KOPT-K1 (cell line): Measurements from ENCODE around the gene LSM14A.
"Not testable (repeated sequence)": the region's sequence is repeated elsewhere in the genome, so short reads cannot be mapped to it uniquely, and the experiment has no call there.

Source experiments
- H3K27ac ChIP-seq: fragments of 200-600 bp; sonication (generic); 2 replicates; pipeline ENCODE4 v1.5.1; 2016; ENCODE audit warnings: antibody characterized with exemption, mild to moderate bottlenecking, low read depth, low read length; ENCODE audit not compliant: poor library complexity, severe bottlenecking
- H3K36me3 ChIP-seq: fragments of 200-600 bp; sonication (generic); 2 replicates; pipeline ENCODE4 v1.5.1; 2017; ENCODE audit warnings: antibody characterized with exemption, mild to moderate bottlenecking, low read length, moderate library complexity; ENCODE audit not compliant: insufficient read depth
- H3K9me3 ChIP-seq: fragments of 200-600 bp; sonication (generic); 2 replicates; pipeline ENCODE4 v1.5.1; 2017; ENCODE audit warnings: antibody characterized with exemption, low read length, mild to moderate bottlenecking; ENCODE audit not compliant: insufficient read depth, poor library complexity, severe bottlenecking

The LSM14A gene

DNA sequence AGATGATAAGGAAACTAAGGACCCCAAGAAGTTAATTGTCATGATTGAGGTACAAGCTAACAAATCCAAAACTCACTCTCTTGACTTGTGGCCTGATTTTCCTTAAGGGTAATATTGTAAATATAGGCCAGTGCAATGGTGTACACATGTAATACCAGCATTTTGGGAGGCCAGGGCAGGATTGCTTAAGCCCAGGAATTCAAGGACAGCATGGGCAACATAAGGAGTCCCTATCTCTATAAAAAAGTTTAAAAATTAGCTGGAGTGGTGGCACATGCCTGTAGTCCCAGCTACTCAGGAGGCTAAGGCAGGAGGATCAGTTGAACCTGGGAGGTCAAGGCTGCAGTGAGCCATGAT is 53.3 kb downstream of the LSM14A start:
- no peak overlapping the region for H3K27ac ChIP-seq
- H3K9me3 ChIP-seq = no peaks in the 10 kb centered on the region
- H3K36me3 ChIP-seq = peaks cover 99% of the 10 kb centered on the region

DNA sequence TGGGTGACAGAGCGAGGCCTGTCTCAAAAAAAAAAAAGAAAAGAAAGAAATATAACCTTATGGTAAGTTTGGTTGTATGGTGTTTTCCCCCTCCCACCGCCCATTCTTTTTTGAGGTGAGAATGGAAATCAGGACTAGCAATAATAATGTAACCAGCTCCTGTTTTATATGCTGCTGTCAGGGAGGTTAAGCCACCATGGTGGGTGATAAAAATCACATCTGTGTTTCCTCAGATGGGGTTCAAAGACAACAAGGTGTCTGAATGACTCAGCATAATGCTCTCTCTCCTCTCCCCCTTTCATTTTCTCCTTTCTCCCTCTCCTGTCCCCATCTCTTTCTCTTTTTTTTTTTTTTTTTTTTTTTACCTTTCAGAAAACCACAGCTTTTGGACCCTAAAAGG is 53.7 kb downstream of the LSM14A start:
- H3K36me3 ChIP-seq = peaks cover 98% of the 10 kb centered on the region
- H3K27ac ChIP-seq = no peak overlapping the region

DNA sequence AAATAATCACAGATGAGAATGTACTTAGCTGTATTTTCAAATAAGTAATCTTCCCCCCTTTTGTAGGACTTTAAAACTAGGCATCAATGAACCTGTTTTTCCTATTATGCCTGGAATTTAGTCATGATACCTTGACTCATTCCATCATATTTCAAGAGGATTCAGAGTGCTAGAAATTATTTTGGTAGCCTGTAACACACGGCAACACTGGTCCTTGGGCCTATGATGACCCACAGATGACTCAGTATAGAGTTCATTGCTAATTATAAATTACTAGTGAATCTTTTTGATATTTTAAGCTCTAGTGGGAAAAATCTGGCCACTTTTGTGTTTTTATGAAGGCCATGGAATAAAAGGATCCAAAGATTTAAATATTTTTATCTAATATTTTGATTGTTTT is 56.0 kb downstream of the LSM14A start:
- Histone ChIP-seq H3K36me3 (peaks cover 82% of the 10 kb centered on the region), H3K9me3 (no peaks in the 10 kb centered on the region), H3K27ac (no peak overlapping the region)

More for the DNA sequence above, 53.7 kb downstream of the LSM14A start:
- no peaks in the 10 kb centered on the region for H3K9me3 ChIP-seq

DNA sequence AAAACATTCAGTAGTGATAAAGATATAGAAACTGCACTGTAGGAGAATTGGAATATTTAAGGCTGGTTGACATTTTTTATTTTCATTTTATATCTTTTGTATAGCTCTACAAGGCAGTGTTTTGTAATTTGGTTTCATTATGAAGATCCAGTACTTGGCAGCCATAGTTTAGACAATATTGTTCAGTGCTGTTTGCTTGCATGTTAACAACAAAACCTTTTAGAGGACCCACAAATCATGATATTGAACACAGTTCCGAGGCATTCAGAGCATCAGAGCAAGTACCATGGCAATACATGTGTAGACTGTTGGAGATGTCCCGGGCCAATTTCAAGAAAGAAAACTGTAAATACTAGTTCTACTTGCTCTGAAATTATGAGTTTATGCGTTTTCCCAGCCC is 56.5 kb downstream of the LSM14A start:
- H3K27ac ChIP-seq = no peak overlapping the region
- peaks cover 77% of the 10 kb centered on the region for H3K36me3 ChIP-seq
- no peaks in the 10 kb centered on the region for H3K9me3 ChIP-seq

DNA sequence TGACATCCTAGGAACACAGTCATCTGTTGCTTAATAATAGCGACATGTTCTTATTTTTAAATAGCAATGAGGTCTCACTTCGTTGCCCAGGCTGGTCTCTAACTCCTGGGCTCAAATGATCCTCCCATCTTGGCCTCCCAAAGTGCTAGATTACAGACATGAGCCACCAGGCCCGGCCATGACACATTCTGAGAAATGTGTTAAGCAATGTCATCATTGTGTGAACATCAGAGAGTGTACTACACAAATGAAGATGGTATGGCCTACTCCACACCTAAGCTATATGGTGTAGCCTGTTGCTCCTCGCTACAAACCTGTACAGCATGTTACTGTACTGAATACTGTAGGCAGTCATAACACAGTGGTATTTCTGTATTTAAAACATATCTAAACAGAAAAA is 57.4 kb downstream of the LSM14A start:
- no peaks in the 10 kb centered on the region for H3K9me3 ChIP-seq
- peaks cover 68% of the 10 kb centered on the region for H3K36me3 ChIP-seq
- no peak overlapping the region for H3K27ac ChIP-seq

DNA sequence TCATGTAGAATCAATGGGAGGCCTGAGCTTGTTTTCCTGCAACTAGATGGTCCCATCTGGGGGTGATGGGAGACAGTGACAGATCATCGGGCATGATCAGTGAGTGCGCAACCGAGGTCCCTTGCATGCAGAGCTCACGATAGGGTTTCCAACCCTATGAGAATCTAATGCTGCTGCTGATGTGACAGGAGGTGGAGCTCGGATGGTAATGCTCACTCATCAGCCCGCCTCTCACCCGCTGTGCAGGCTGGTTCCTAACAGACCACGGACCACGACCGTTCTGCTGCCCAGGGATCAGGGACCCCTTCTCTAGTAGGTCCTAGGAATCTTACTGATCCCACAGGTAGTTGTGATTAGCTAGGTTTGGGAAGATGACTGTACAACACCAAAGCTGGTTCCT is 58.5 kb downstream of the LSM14A start:
- H3K27ac ChIP-seq = no peak overlapping the region
- H3K36me3 ChIP-seq = peaks cover 57% of the 10 kb centered on the region
- H3K9me3 ChIP-seq = no peaks in the 10 kb centered on the region

DNA sequence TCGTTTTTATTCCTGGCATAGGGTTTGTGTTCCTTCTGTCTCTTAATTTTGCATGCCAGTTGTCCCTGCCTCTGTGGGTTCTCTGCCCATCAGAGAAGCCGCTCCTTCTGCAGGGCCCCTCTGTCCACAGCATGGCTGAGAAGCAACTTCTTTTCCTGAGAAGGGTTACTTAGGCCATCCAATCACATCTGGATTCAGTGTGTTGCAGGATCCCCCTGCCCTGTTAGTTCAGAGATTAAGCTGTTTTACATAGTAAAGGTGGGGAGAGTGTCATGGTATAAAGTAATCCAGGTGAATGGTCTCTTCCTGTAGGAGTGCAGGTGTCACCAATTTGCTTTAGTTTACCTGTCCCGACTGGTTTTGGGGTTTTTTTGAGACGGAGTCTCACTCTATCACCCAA is 59.1 kb downstream of the LSM14A start:
- H3K9me3 ChIP-seq = no peaks in the 10 kb centered on the region
- H3K36me3 ChIP-seq = peaks cover 51% of the 10 kb centered on the region
- H3K27ac ChIP-seq = no peak overlapping the region

DNA sequence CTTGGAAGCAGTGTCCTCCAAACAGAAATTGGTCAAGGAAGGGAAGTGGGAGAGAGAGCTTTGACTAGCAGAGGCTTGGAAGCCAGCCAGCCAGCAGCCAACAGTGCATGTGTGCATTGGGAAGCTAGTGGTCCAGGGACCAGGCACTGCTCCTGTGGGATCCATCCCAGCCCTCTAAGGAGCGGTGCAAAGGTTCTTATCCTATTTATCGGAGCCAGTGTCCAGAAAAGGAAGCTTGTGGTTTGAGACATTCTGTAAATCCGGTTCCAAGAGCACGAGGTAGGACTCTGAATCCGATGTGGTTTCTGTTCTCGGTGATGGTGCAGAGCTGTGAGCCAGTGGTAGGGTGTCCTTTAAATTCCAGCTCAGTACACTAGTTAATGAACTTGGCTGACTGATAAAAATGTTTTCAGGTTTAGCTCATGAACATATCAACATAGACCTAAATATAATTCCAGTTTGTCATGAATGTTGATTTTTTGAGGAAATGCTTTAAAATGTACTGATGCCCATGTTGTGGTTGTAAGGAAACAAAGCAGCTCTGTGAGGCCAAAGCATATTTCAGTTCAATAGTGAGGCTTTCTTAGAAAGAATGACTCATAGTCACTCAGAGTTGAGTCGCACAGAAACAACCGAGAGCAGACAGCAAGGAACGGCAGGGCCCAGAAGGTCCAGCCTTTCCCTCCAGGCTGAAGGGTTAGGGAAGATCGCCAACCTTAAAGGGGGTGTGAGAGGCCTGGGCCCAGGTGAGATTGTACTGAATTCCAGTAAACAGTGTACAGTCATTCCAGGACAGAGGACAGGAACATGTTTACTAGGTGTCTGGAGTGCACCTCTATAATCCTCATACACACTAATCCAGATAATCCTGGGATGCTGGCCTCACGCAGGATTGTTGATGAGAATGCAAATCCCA is 60.5 kb downstream of the LSM14A start:
- Histone ChIP-seq H3K27ac (no peak overlapping the region), H3K36me3 (peaks cover 37% of the 10 kb centered on the region), H3K9me3 (no peaks in the 10 kb centered on the region)

DNA sequence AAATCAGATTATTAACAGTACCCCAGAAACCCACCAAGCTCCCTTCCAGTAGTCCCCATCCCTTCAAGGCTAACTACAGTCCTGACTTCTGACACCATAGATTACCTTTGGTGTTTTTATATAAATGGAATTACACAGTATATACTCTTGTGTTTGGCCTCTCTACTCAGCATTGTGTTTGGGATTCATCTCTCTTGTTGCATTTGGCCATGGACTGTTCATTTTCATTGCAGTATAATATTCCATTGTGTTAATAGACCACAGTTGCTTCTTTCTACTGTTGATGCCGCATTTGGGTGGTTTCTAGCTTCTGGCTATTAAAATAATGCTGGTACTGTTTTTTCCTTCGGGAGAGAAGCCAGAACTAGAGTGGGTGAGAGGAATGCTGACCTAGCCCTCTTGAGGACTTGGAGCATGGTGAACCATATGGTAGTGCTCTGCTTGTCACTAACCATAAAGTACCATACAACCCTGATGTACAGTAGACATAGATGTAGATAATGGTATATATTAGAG is 63.2 kb downstream of the LSM14A start:
- H3K9me3 ChIP-seq = no peaks in the 10 kb centered on the region
- no peak overlapping the region for H3K27ac ChIP-seq
- peaks cover 10% of the 10 kb centered on the region for H3K36me3 ChIP-seq

DNA sequence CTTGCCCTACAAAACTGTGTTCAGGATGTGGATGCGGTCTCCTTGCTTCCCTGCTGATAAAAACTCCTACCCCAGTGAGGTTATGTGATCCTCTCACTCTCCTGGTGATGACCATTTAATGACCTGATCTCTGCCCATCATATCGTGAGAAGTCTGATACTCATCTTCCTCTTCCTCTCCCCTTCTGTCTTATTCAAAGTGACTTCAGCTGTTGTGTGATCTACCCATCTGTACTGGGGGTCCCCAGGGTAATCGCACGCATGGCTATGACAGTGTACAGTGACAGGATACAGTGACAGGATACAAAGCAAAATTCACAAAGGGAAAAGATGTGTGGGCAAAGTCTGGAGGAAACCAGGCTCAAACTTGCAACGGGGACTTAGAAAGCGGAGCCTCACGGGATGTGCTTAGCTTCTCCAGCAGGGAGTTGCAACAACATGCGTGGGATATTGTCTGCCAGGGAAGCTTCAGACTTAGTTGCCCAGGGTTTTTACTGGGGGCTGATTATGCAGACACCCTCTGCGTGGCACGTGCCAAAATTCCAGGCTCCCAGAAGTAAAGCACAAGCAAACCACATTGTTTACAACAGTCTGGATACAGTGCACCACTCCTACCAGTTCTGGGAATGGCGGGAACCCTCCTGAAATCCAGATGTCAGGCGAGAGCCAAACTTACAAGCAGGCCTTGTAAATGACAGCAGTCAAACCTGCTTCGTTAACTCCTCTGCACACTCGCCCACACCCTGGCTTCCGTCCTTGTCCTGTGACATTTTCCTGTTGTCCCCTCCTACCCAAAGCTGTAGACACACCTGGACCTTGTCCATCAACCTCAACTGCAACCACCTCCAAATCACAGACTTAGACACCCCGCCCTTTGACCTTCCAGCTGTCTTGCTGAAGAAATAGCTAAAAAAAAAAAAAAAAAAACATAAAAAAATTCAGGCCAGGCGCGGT is 64.0 kb downstream of the LSM14A start:
- peaks cover 4% of the 10 kb centered on the region; the same call in 1 of the 2 replicates for H3K36me3 ChIP-seq
- no peaks in the 10 kb centered on the region for H3K9me3 ChIP-seq
- H3K27ac ChIP-seq = no peak overlapping the region

DNA sequence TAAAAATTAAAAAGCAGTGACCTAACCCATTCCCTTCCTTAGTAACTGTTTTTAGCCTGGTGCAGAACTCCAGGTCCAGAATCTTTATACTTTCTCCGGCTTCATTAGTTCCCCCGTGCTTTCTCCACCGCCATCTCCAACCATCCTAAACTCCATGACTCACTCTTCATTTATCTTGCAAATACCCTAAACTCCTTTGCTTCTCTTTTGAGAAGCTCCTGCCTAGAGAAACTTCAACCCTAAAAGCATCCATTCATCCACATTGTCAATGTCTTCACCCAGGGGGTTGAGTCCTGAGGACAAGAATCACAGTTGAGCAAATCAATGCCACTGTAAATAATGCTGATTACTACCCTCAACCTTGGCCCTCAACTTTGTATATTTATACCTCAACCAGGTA is 65.0 kb downstream of the LSM14A start:
- Histone ChIP-seq H3K9me3 (no peaks in the 10 kb centered on the region), H3K36me3 (no peaks in the 10 kb centered on the region), H3K27ac (no peak overlapping the region)

DNA sequence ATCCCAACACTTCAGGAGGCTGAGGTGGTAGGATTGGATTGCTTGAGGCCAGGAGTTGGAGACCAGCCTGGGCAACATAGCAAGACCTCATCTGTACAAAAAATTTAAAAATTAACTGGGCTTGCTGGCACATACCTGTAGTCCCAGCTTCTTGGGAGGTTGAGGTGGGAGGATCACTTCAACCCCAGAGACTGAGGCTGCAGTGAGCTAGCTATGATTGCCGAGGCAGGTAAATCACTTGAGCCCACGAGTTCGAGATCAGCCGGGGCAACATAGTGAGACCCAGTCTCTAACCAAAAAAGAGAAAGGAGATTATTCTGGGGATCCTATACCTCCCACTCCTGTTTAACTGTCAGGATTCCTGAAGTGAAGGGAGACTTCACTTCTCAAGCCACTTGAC is 65.6 kb downstream of the LSM14A start:
- no peaks in the 10 kb centered on the region for H3K36me3 ChIP-seq
- H3K9me3 ChIP-seq = no peaks in the 10 kb centered on the region
- H3K27ac ChIP-seq = no peak overlapping the region

DNA sequence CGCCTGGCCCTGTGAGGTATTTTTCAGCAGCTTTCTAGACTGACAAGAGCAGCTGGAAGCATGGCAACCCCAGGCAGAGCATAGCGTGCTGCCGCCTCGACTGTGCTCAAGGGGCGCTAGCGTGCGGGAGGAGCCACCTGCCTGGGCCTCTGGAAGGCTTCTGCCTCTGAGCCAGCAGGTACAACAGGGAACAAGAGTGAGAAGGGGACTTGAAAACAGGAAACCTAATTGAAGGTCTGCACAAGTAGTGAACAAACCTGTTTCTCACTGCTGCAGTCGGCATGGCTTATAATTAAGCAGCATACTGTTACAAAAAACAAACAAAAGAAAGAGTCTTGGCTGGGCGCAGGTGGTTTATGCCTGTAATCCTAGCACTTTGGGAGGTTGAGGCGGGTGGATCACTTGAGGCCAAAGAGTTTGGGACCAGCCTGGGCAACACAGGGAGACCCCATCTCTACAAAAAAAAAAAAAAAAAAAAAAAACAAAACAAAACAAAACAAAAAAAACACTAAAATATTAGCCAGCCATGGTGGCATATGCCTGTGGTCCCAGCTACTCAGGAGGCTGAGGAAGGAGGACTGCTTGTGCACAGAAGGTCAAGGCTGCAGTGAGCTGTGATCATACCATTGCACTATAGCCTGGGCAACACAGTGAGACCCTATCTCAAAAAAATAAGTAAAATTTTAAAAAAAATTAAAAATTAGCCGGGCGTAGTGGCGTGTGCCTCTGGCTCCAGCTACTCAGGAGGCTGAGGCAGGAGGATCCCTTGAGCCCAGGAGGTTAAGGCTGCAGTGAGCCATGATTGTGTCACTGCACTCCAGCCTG is 69.4 kb downstream of the LSM14A start:
- no peaks in the 10 kb centered on the region for H3K36me3 ChIP-seq
- no peaks in the 10 kb centered on the region for H3K9me3 ChIP-seq
- H3K27ac ChIP-seq = no peak overlapping the region

DNA sequence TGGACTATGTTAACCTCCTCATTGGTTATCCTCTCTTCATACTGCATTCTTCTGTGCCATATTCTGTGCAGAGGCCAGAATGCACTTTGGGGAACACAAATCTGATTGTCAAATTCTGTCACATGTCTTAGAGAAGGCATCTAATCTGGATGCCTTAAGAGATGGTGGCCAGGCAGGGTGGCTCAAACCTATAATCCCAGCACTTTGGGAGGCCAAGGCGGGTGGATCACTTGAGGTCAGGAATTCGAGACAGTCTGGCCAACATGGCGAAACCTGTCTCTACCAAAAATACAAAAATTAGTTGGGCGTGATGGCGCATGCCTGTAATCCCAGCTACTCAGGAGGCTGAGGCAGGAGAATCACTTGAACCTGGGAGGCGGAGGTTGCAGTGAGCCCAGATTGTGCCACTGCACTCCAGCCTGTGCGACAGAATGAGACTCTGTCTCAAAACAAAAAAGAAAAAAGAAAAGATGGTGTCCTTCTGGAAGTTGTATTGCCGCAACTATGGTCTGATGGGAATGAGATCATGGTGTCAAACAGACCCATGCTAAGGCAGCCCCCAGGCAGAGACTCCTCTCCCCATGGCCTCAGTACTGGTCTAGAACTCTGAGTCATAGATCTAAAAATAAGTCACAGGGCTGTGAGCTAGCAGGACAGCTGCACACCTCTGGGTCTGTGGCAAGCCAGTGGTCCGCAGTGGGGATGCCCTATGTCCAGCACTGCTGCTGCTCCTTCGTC is 71.0 kb downstream of the LSM14A start:
- not testable (repeated sequence) for H3K36me3 ChIP-seq, H3K9me3 ChIP-seq, H3K27ac ChIP-seq
